PFSK-1 (cell line): ENCODE data around the gene DEF6.

Source experiments
- FOXP2 ChIP-seq: optimal IDR thresholded peaks from 2 replicates; pipeline ENCODE3; 2011; ENCODE audit warnings: borderline replicate concordance, control low read depth, inconsistent platforms; ENCODE audit not compliant: insufficient read depth; ENCODE audit errors: extremely low read length, extremely low read depth
- POLR2AphosphoS5 ChIP-seq: IDR thresholded peaks from 2 replicates; pipeline ENCODE4 v1.6.1; 2012; ENCODE audit warnings: low read depth, mild to moderate bottlenecking, control low read depth, low read length, moderate library complexity
- REST ChIP-seq, 2 experiments: IDR thresholded peaks; 2 replicates each; pipeline versions ENCODE4 v1.6.1 to v1.8.0; 2011 to 2012; ENCODE audit warnings: low read depth in 2 of 2, low read length in 2 of 2, control low read depth in 1 of 2, inconsistent platforms in 1 of 2, mild to moderate bottlenecking in 1 of 2, moderate library complexity in 1 of 2; ENCODE audit not compliant: insufficient read depth in 1 of 2
- SIN3A ChIP-seq: IDR thresholded peaks from 2 replicates; pipeline ENCODE4 v1.6.1; 2012; ENCODE audit warnings: mild to moderate bottlenecking, low read length, moderate library complexity, borderline replicate concordance; ENCODE audit not compliant: insufficient read depth
- TAF1 ChIP-seq: IDR thresholded peaks from 2 replicates; pipeline ENCODE4 v1.6.1; 2012; ENCODE audit warnings: low read length, control low read depth, borderline replicate concordance; ENCODE audit not compliant: insufficient read depth

DNA sequence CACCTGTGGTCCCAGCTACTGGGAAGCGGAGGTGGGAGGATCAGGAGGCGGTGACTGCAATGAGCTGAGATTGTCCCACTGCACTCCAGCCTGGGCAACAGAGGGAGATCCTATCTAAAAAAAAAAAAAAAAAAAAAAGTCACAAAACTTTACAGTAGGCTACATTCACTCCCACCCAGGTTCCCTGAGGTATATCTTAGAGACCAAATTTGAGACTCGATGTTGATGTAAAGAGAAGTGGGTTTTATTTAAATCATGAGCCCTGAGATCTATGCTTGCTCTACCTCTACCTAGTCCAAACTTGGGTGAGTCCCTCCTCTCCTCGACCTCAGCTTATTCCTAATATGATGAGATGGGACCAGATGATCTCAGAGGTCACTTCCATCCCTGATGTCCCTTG, 8.8 kb upstream of the DEF6 start:
- TF ChIP-seq SIN3A (no peak), REST (IDR thresholded peaks at IDR 0.05; ENCODE audit: insufficient read depth in 1 of 2, low read depth in 2 of 2, low read length in 2 of 2) (no peak), POLR2AphosphoS5 (no peak), TAF1 (no peak), FOXP2 (no peak)
